Measurements from ENCODE around the gene SMIM23. TPM values are rescaled to one million over a fixed set of nuclear protein-coding genes. Genes with fewer than 3 reads are reported as not detected.
A peak's percentile ranks its signal among the peaks of the same experiment; 100 is the strongest.

Gene SMIM23
- total and polyA plus RNA-seq, 2 of the 4 experiments (the other 2 are of a cell fraction), result not detected

DNA sequence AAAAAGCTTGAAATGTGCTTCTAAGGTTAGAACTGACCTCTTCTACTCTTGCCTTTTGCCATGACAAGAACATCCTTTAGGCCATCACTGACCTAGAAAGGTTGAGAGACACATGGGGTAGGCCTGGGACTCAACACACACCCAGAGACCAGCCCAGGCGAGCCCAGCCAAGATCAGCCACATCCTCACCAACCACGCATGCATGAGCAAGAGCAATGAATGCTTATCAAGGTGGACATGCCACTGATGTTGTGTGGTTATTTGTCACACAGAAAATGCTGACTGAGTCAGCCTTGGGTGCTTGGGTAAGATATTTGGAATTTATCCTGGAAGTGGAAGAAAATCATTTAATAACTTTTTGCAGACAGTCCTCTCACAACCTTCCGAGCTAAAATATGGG lies 39.4 kb downstream of the SMIM23 start:
- Histone ChIP-seq H3K9ac (ENCODE audit: low read depth, low read length) (no peak overlapping the region), H3K36me3 (ENCODE audit: control insufficient read depth, insufficient read depth, low read length) (no peaks in the 10 kb centered on the region), H2BK15ac (ENCODE audit: low read depth, low read length) (no peak overlapping the region), H2AK5ac (ENCODE audit: low read depth, low read length) (no peak overlapping the region), H3K4me3 (ENCODE audit: insufficient read depth, low read depth, low read length) (no peak overlapping the region), H3K4me2 (ENCODE audit: low read depth, low read length) (no peak overlapping the region), H3K56ac (ENCODE audit: extremely low read depth, insufficient read depth, low read length) (no peak overlapping the region), H3K79me1 (ENCODE audit: low read depth in 1 of 2, low read length in 2 of 2) (no peaks in the 10 kb centered on the region), H4K91ac (ENCODE audit: insufficient read depth, low read depth, low read length) (no peak overlapping the region), H2BK5ac (ENCODE audit: low read depth, low read length, poor library complexity, severe bottlenecking) (no peak overlapping the region), H3K27me3 (ENCODE audit: control insufficient read depth, insufficient read depth, low read length) (peaks cover 10% of the 10 kb centered on the region), H3K14ac (replicated peaks; ENCODE audit: low read depth, low read length) (no peak overlapping the region), H3K9me1 (ENCODE audit: insufficient read depth, low read length) (no peaks in the 10 kb centered on the region), H3K27ac (ENCODE audit: insufficient read depth, low read length) (no peak overlapping the region), H4K20me1 (ENCODE audit: insufficient read depth, low read length) (no peaks in the 10 kb centered on the region), H4K8ac (ENCODE audit: low read depth in 2 of 2, low read length in 2 of 2) (no peak overlapping the region), H2AFZ (replicated peaks; ENCODE audit: low read length, poor library complexity) (no peak overlapping the region), H3K9me3 (ENCODE audit: control insufficient read depth, insufficient read depth, low read length) (peaks cover 5% of the 10 kb centered on the region), H3K4ac (ENCODE audit: low read depth, low read length) (no peak overlapping the region), H3K4me1 (ENCODE audit: control insufficient read depth, insufficient read depth, low read length) (no peaks in the 10 kb centered on the region), H4K5ac (ENCODE audit: low read depth, low read length) (no peak overlapping the region), H2BK20ac (ENCODE audit: low read depth, low read length) (no peak overlapping the region), H2AK9ac (replicated peaks; ENCODE audit: low read depth, low read length, poor library complexity) (no peak overlapping the region), H2BK120ac (ENCODE audit: low read depth, low read length) (no peak overlapping the region), H3K23ac (ENCODE audit: low read depth, low read length) (no peak overlapping the region), H3K18ac (ENCODE audit: low read depth, low read length) (no peak overlapping the region)
- WGBS, 2 experiments (ENCODE audit: extremely low coverage in 2 of 2, insufficient read length in 1 of 2), result no CpG with 5 or more reads among the region's 3 CpGs
- intact Hi-C loops (cut with micrococcal nuclease) (loop anchor here (2.0 kb wide), 1 partner anchor 76 kb away; no protein-coding TSS in a partner anchor), dilution Hi-C loops (cut with HindIII; ENCODE audit: low sequenced_read_pairs, unreplicated experiment) (no loop called here), in situ Hi-C loops (cut with MboI; ENCODE audit: low sequenced_read_pairs) (no loop called here)
- POLR2A ChIA-PET (ENCODE audit: unreplicated experiment), result no interaction called here
- ATAC-seq (ENCODE audit: low read depth), result no peak
- CTCF ChIA-PET, result no interaction called here
- TF ChIP-seq MAFK (IDR thresholded peaks at IDR 0.05; ENCODE audit: low read depth, low read length), result peak; percentile 27; the same call in 1 of the 2 replicates
- TF ChIP-seq RFX5 (IDR thresholded peaks at IDR 0.05; ENCODE audit: low read depth, low read length), result no peak
- TF ChIP-seq SMC3 (IDR thresholded peaks at IDR 0.05; ENCODE audit: low read depth, low read length), result no peak
- no TSS peak for BruUV-seq (replicated peaks)
- DNase-seq, result no peak
